ENCODE data around the gene ADI1.
"Not testable (repeated sequence)": the region's sequence is repeated elsewhere in the genome, so short reads cannot be mapped to it uniquely, and the experiment has no call there.

Gene ADI1

GRCh38 chr2:3454802-3455201 lies 64.5 kb downstream of the ADI1 start:
- no peak overlapping the region for H3K4me2 ChIP-seq (ENCODE audit: low read depth, low read length)
- no peak for DNase-seq
- no peaks in the 10 kb centered on the region for H3K27me3 ChIP-seq (replicated peaks; ENCODE audit: insufficient read depth, low read length)
- no peaks in the 10 kb centered on the region for H3K79me2 ChIP-seq (ENCODE audit: low read length)
- TF ChIP-seq EZH2 (optimal IDR thresholded peaks at IDR 0.05; ENCODE audit: low read depth, low read length) (no peak), CTCF (IDR thresholded peaks at IDR 0.05; ENCODE audit: low read length) (no peak), EZH2phosphoT487 (IDR thresholded peaks at IDR 0.05; ENCODE audit: low read length) (no peak)
- no peak overlapping the region for H3K9ac ChIP-seq (ENCODE audit: low read length)
- no peak overlapping the region for H3K27ac ChIP-seq (ENCODE audit: low read length)
- H4K20me1 ChIP-seq (ENCODE audit: insufficient read depth, low read length) = no peaks in the 10 kb centered on the region
- H3K9me3 ChIP-seq (replicated peaks; ENCODE audit: insufficient read depth, low read length) = no peaks in the 10 kb centered on the region
- H3K4me3 ChIP-seq (ENCODE audit: low read length) = no peak overlapping the region
- H2AFZ ChIP-seq (ENCODE audit: low read length) = no peak overlapping the region
- no peaks in the 10 kb centered on the region for H3K36me3 ChIP-seq (replicated peaks; ENCODE audit: insufficient read depth, low read length)
- no peaks in the 10 kb centered on the region for H3K4me1 ChIP-seq (ENCODE audit: low read length)
- no peaks in the 10 kb centered on the region for H3F3A ChIP-seq (ENCODE audit: insufficient read depth, low read length)
- H3K9me2 ChIP-seq (replicated peaks; ENCODE audit: insufficient read depth, low read length) = no peaks in the 10 kb centered on the region

- H3K79me2 ChIP-seq (ENCODE audit: low read length); H3F3A ChIP-seq (ENCODE audit: insufficient read depth, low read length); H3K27me3 ChIP-seq (replicated peaks; ENCODE audit: insufficient read depth, low read length); H3K9me3 ChIP-seq (replicated peaks; ENCODE audit: insufficient read depth, low read length); H2AFZ ChIP-seq (ENCODE audit: low read length); H3K4me3 ChIP-seq (ENCODE audit: low read length); H4K20me1 ChIP-seq (ENCODE audit: insufficient read depth, low read length); H3K4me1 ChIP-seq (ENCODE audit: low read length); DNase-seq; H3K4me2 ChIP-seq (ENCODE audit: low read depth, low read length); H3K27ac ChIP-seq (ENCODE audit: low read length); H3K9ac ChIP-seq (ENCODE audit: low read length); H3K9me2 ChIP-seq (replicated peaks; ENCODE audit: insufficient read depth, low read length); H3K36me3 ChIP-seq (replicated peaks; ENCODE audit: insufficient read depth, low read length): not testable (repeated sequence)
Measured at GRCh38 chr2:3454005-3454404, 65.3 kb downstream of the ADI1 start.

GRCh38 chr2:3453190-3453999 lies 65.9 kb downstream of the ADI1 start:
- no peak for DNase-seq
- H3F3A ChIP-seq (ENCODE audit: insufficient read depth, low read length) = no peaks in the 10 kb centered on the region
- H3K79me2 ChIP-seq (ENCODE audit: low read length) = no peaks in the 10 kb centered on the region
- no peak overlapping the region for H2AFZ ChIP-seq (ENCODE audit: low read length)
- no peaks in the 10 kb centered on the region for H3K4me1 ChIP-seq (ENCODE audit: low read length)
- no peak overlapping the region for H3K9ac ChIP-seq (ENCODE audit: low read length)
- no peak overlapping the region for H3K4me3 ChIP-seq (ENCODE audit: low read length)
- no peaks in the 10 kb centered on the region for H4K20me1 ChIP-seq (ENCODE audit: insufficient read depth, low read length)
- H3K9me3 ChIP-seq (replicated peaks; ENCODE audit: insufficient read depth, low read length) = no peaks in the 10 kb centered on the region
- H3K9me2 ChIP-seq (replicated peaks; ENCODE audit: insufficient read depth, low read length) = no peaks in the 10 kb centered on the region
- no peak overlapping the region for H3K4me2 ChIP-seq (ENCODE audit: low read depth, low read length)
- H3K27ac ChIP-seq (ENCODE audit: low read length) = no peak overlapping the region
- no peaks in the 10 kb centered on the region for H3K36me3 ChIP-seq (replicated peaks; ENCODE audit: insufficient read depth, low read length)
- no peak for TF ChIP-seq EZH2phosphoT487 (IDR thresholded peaks at IDR 0.05; ENCODE audit: low read length)
- TF ChIP-seq EZH2 (optimal IDR thresholded peaks at IDR 0.05; ENCODE audit: low read depth, low read length) = no peak
- no peak for TF ChIP-seq CTCF (IDR thresholded peaks at IDR 0.05; ENCODE audit: low read length)
- H3K27me3 ChIP-seq (replicated peaks; ENCODE audit: insufficient read depth, low read length) = no peaks in the 10 kb centered on the region

GRCh38 chr2:3451926-3452671 lies 67.2 kb downstream of the ADI1 start:
- no peak overlapping the region for H3K4me2 ChIP-seq (ENCODE audit: low read depth, low read length)
- DNase-seq = no peak
- H3K9me2 ChIP-seq (replicated peaks; ENCODE audit: insufficient read depth, low read length) = no peaks in the 10 kb centered on the region
- no peak overlapping the region for H3K27ac ChIP-seq (ENCODE audit: low read length)
- H3K79me2 ChIP-seq (ENCODE audit: low read length) = no peaks in the 10 kb centered on the region
- H3K4me3 ChIP-seq (ENCODE audit: low read length) = no peak overlapping the region
- no peaks in the 10 kb centered on the region for H3F3A ChIP-seq (ENCODE audit: insufficient read depth, low read length)
- H3K27me3 ChIP-seq (replicated peaks; ENCODE audit: insufficient read depth, low read length) = no peaks in the 10 kb centered on the region
- H3K9ac ChIP-seq (ENCODE audit: low read length) = no peak overlapping the region
- H2AFZ ChIP-seq (ENCODE audit: low read length) = no peak overlapping the region
- H3K9me3 ChIP-seq (replicated peaks; ENCODE audit: insufficient read depth, low read length) = no peaks in the 10 kb centered on the region
- no peaks in the 10 kb centered on the region for H3K36me3 ChIP-seq (replicated peaks; ENCODE audit: insufficient read depth, low read length)
- no peak for TF ChIP-seq EZH2phosphoT487 (IDR thresholded peaks at IDR 0.05; ENCODE audit: low read length)
- TF ChIP-seq CTCF (IDR thresholded peaks at IDR 0.05; ENCODE audit: low read length) = no peak
- TF ChIP-seq EZH2 (optimal IDR thresholded peaks at IDR 0.05; ENCODE audit: low read depth, low read length) = no peak
- H4K20me1 ChIP-seq (ENCODE audit: insufficient read depth, low read length) = no peaks in the 10 kb centered on the region
- H3K4me1 ChIP-seq (ENCODE audit: low read length) = no peaks in the 10 kb centered on the region

All from MM.1S (cell line).